ENCODE results near the gene ARHGAP22. TPM values are rescaled to one million over a fixed set of nuclear protein-coding genes. Genes with fewer than 3 reads are reported as not detected.

ARHGAP22 gene
- total RNA-seq, 3 donors from 2014 or later (not counting 1 experiment from before 2014, with no cell fraction given): 0.21 to 0.40 TPM; not detected in 1

- Mint-ChIP-seq H3K4me3 (no peak overlapping the region), H3K9me3 (no peaks in the 10 kb centered on the region), H3K4me1 (peaks cover 18% of the 10 kb centered on the region in 2 donors), H3K27me3 (ENCODE audit: low read depth in 2 of 2) (peaks cover 12 to 20% of the 10 kb centered on the region in 2 donors), H3K27ac (no peak overlapping the region), H3K36me3 (no peaks in the 10 kb centered on the region)
- no peak for TF ChIP-seq CTCF (IDR thresholded peaks at IDR 0.05)
- intact Hi-C loops (cut with micrococcal nuclease): no loop called here
- Histone ChIP-seq H3K9me3 (ENCODE audit: control insufficient read depth, insufficient read depth, low read length) (no peaks in the 10 kb centered on the region), H3K27me3 (ENCODE audit: control insufficient read depth, insufficient read depth, low read length) (no peaks in the 10 kb centered on the region), H3K27ac (ENCODE audit: low read length) (no peak overlapping the region), H3K4me1 (ENCODE audit: control insufficient read depth, insufficient read depth, low read length) (no peaks in the 10 kb centered on the region), H3K36me3 (ENCODE audit: control insufficient read depth, insufficient read depth, low read length) (no peaks in the 10 kb centered on the region), H3K4me3 (ENCODE audit: low read length) (no peak overlapping the region)
- DNase-seq (no peak), ATAC-seq (no peak)
- WGBS (ENCODE audit: insufficient coverage): 84% methylated on average over 6 of the region's 6 CpGs
These were observed 113.9 kb downstream of the ARHGAP22 start for GRCh38 chr10:48490946-48491345.

GRCh38 chr10:48490571-48490940 is 114.3 kb downstream of the ARHGAP22 start:
- no peaks in the 10 kb centered on the region for H3K9me3 Mint-ChIP-seq
- no peak overlapping the region for H3K4me3 Mint-ChIP-seq
- Histone ChIP-seq H3K36me3 (ENCODE audit: control insufficient read depth, insufficient read depth, low read length) (no peaks in the 10 kb centered on the region), H3K4me3 (ENCODE audit: low read length) (no peak overlapping the region), H3K27ac (ENCODE audit: low read length) (no peak overlapping the region), H3K27me3 (ENCODE audit: control insufficient read depth, insufficient read depth, low read length) (no peaks in the 10 kb centered on the region), H3K9me3 (ENCODE audit: control insufficient read depth, insufficient read depth, low read length) (no peaks in the 10 kb centered on the region), H3K4me1 (ENCODE audit: control insufficient read depth, insufficient read depth, low read length) (no peaks in the 10 kb centered on the region)
- H3K4me1 Mint-ChIP-seq: peaks cover 18% of the 10 kb centered on the region in 2 donors
- intact Hi-C loops (cut with micrococcal nuclease): no loop called here
- no peak overlapping the region for H3K27ac Mint-ChIP-seq
- H3K36me3 Mint-ChIP-seq: no peaks in the 10 kb centered on the region
- ATAC-seq: no peak
- peaks cover 15 to 21% of the 10 kb centered on the region in 2 donors for H3K27me3 Mint-ChIP-seq (ENCODE audit: low read depth in 2 of 2)
- peak in 1 of 2 donors; percentile 8 for DNase-seq
- TF ChIP-seq CTCF (IDR thresholded peaks at IDR 0.05): no peak
- 84% methylated on average over 7 of the region's 7 CpGs for WGBS (ENCODE audit: insufficient coverage)

GRCh38 chr10:48489099-48489498 is 115.8 kb downstream of the ARHGAP22 start:
- Histone ChIP-seq H3K4me3 (ENCODE audit: low read length) (no peak overlapping the region), H3K36me3 (ENCODE audit: control insufficient read depth, insufficient read depth, low read length) (no peaks in the 10 kb centered on the region), H3K27ac (ENCODE audit: low read length) (no peak overlapping the region), H3K9me3 (ENCODE audit: control insufficient read depth, insufficient read depth, low read length) (no peaks in the 10 kb centered on the region), H3K4me1 (ENCODE audit: control insufficient read depth, insufficient read depth, low read length) (no peaks in the 10 kb centered on the region), H3K27me3 (ENCODE audit: control insufficient read depth, insufficient read depth, low read length) (no peaks in the 10 kb centered on the region)
- ATAC-seq: no peak
- Mint-ChIP-seq H3K27ac (no peak overlapping the region), H3K36me3 (no peaks in the 10 kb centered on the region), H3K4me3 (no peak overlapping the region), H3K4me1 (peaks cover 7 to 9% of the 10 kb centered on the region in 2 donors), H3K27me3 (ENCODE audit: low read depth in 2 of 2) (peaks cover 13 to 17% of the 10 kb centered on the region in 2 donors), H3K9me3 (no peaks in the 10 kb centered on the region)
- TF ChIP-seq CTCF (IDR thresholded peaks at IDR 0.05): no peak
- WGBS (ENCODE audit: insufficient coverage): 92% methylated on average over 1 of the region's 1 CpG
- no peak for DNase-seq
- intact Hi-C loops (cut with micrococcal nuclease): no loop called here

- Mint-ChIP-seq H3K4me1 (no peaks in the 10 kb centered on the region), H3K27me3 (ENCODE audit: low read depth in 2 of 2) (peaks cover 15 to 24% of the 10 kb centered on the region in 2 donors), H3K4me3 (no peak overlapping the region), H3K27ac (no peak overlapping the region), H3K9me3 (no peaks in the 10 kb centered on the region), H3K36me3 (no peaks in the 10 kb centered on the region)
- intact Hi-C loops (cut with micrococcal nuclease): no loop called here
- ATAC-seq: no peak
- Histone ChIP-seq H3K27ac (ENCODE audit: low read length) (no peak overlapping the region), H3K27me3 (ENCODE audit: control insufficient read depth, insufficient read depth, low read length) (no peaks in the 10 kb centered on the region), H3K36me3 (ENCODE audit: control insufficient read depth, insufficient read depth, low read length) (no peaks in the 10 kb centered on the region), H3K4me1 (ENCODE audit: control insufficient read depth, insufficient read depth, low read length) (no peaks in the 10 kb centered on the region), H3K4me3 (ENCODE audit: low read length) (no peak overlapping the region), H3K9me3 (ENCODE audit: control insufficient read depth, insufficient read depth, low read length) (no peaks in the 10 kb centered on the region)
- 83% methylated on average over 1 of the region's 1 CpG for WGBS (ENCODE audit: insufficient coverage)
- DNase-seq: no peak
- no peak for TF ChIP-seq CTCF (IDR thresholded peaks at IDR 0.05)
These were observed 117.6 kb downstream of the ARHGAP22 start for GRCh38 chr10:48487244-48487643.
